Mesendoderm (in vitro differentiated cells): ENCODE data around the gene DSCAML1.
A peak's percentile ranks its signal among the peaks of the same experiment; 100 is the strongest.

Experiments used
- DNase-seq: peaks from one replicate; pipeline ENCODE4 v3.0.0; 2013
- H2AK5ac ChIP-seq: 2 replicates; pipeline ENCODE4 v1.6.1; 2013; ENCODE audit warnings: low read length, inconsistent platforms
- H2BK120ac ChIP-seq: 2 replicates; pipeline ENCODE4 v1.6.1; 2013; ENCODE audit warnings: low read depth, mild to moderate bottlenecking, low read length, moderate library complexity, mixed read lengths
- H2BK15ac ChIP-seq: replicated peaks from 2 replicates; pipeline ENCODE4 v1.6.1; 2013; ENCODE audit warnings: low read depth, mild to moderate bottlenecking, moderate library complexity
- H2BK5ac ChIP-seq: 2 replicates; pipeline ENCODE4 v1.6.1; 2013; ENCODE audit warnings: low read length, inconsistent platforms
- H3K18ac ChIP-seq: 2 replicates; pipeline ENCODE4 v1.6.1; 2013; ENCODE audit warnings: mild to moderate bottlenecking, low read length, mixed read lengths
- H3K23ac ChIP-seq: one replicate; pipeline ENCODE4 v1.6.1; 2013; ENCODE audit warnings: low read length
- H3K27ac ChIP-seq: 2 replicates; pipeline ENCODE4 v1.5.1; 2013; ENCODE audit warnings: low read depth, mild to moderate bottlenecking, inconsistent platforms, low read length, moderate library complexity
- H3K27me3 ChIP-seq: 2 replicates; pipeline ENCODE4 v1.6.1; 2013; ENCODE audit warnings: low read length, control low read depth, mild to moderate bottlenecking, inconsistent platforms; ENCODE audit not compliant: insufficient read depth, poor library complexity
- H3K36me3 ChIP-seq: 2 replicates; pipeline ENCODE4 v1.6.1; 2013; ENCODE audit warnings: low read length, inconsistent platforms; ENCODE audit not compliant: control insufficient read depth, insufficient read depth
- H3K4ac ChIP-seq: one replicate; pipeline ENCODE4 v1.6.1; 2013; ENCODE audit warnings: low read depth, mild to moderate bottlenecking, low read length, moderate library complexity
- H3K4me1 ChIP-seq: 2 replicates; pipeline ENCODE4 v1.6.1; 2013; ENCODE audit warnings: low read depth, low read length, inconsistent platforms; ENCODE audit not compliant: control insufficient read depth
- H3K4me2 ChIP-seq: 2 replicates; pipeline ENCODE4 v1.6.1; 2013; ENCODE audit warnings: low read length
- H3K4me3 ChIP-seq: 2 replicates; pipeline ENCODE4 v1.5.1; 2013; ENCODE audit warnings: mild to moderate bottlenecking, low read length
- H3K56ac ChIP-seq: one replicate; pipeline ENCODE4 v1.6.1; 2013; ENCODE audit warnings: low read length
- H3K79me1 ChIP-seq: 2 replicates; pipeline ENCODE4 v1.6.1; 2013; ENCODE audit warnings: low read length, inconsistent platforms
- H3K79me2 ChIP-seq: 2 replicates; pipeline ENCODE4 v1.6.1; 2013; ENCODE audit warnings: mild to moderate bottlenecking, low read length; ENCODE audit not compliant: control insufficient read depth, insufficient read depth
- H3K9ac ChIP-seq: 2 replicates; pipeline ENCODE4 v1.6.1; 2013; ENCODE audit warnings: low read length, inconsistent platforms
- H4K5ac ChIP-seq: one replicate; pipeline ENCODE4 v1.6.1; 2013; ENCODE audit warnings: low read length
- H4K8ac ChIP-seq: one replicate; pipeline ENCODE4 v1.6.1; 2013; ENCODE audit warnings: low read depth, mild to moderate bottlenecking, control low read depth, low read length, moderate library complexity
- WGBS: extraction: QIAGEN DNeasy Blood & Tissue Kit; methylation state at CpG from one replicate; pipeline ENCODE4 v1.1.7; 2013; ENCODE audit warnings: low lambda C conversion rate, missing lambda C conversion rate; ENCODE audit not compliant: insufficient coverage; ENCODE audit errors: extremely low coverage; 5-methylcytosine and 5-hydroxymethylcytosine counted together

Gene DSCAML1

DNA sequence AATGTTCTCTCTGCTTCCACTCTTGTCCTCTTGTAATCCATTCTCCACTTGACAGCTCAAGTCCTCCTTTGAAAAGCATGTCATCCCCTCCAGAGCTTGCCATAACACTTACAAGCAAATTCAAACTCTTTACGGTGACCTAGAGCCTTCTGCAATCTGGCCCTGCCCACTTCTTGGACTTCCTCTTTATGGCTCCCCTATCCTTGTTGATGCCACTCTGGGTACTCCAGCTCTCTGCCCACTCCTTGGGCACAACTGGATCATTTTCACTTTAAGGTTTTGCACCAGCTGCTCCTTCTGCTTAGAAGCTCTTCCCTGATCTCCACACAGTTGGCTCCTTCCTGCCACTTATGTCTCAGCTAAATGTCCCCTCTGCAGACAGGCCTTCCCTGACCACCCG lies 217.9 kb downstream of the DSCAML1 start:
- no peak overlapping the region for H3K18ac ChIP-seq
- no peak overlapping the region for H3K23ac ChIP-seq
- H3K27me3 ChIP-seq: no peaks in the 10 kb centered on the region
- H3K79me1 ChIP-seq: no peaks in the 10 kb centered on the region
- H3K36me3 ChIP-seq: no peaks in the 10 kb centered on the region
- H3K9ac ChIP-seq: no peak overlapping the region
- no peak for DNase-seq
- no peak overlapping the region for H3K4me3 ChIP-seq
- no peaks in the 10 kb centered on the region for H3K79me2 ChIP-seq
- no peak overlapping the region for H4K5ac ChIP-seq
- peaks cover 4% of the 10 kb centered on the region for H3K4me1 ChIP-seq
- no peak overlapping the region for H2BK120ac ChIP-seq
- no peak overlapping the region for H3K27ac ChIP-seq
- no peak overlapping the region for H3K56ac ChIP-seq
- H2AK5ac ChIP-seq: no peak overlapping the region
- H3K4me2 ChIP-seq: no peak overlapping the region
- H2BK15ac ChIP-seq: no peak overlapping the region
- H4K8ac ChIP-seq: no peak overlapping the region
- no peak overlapping the region for H3K4ac ChIP-seq
- WGBS: no CpG with 5 or more reads among the region's 2 CpGs
- no peak overlapping the region for H2BK5ac ChIP-seq

DNA sequence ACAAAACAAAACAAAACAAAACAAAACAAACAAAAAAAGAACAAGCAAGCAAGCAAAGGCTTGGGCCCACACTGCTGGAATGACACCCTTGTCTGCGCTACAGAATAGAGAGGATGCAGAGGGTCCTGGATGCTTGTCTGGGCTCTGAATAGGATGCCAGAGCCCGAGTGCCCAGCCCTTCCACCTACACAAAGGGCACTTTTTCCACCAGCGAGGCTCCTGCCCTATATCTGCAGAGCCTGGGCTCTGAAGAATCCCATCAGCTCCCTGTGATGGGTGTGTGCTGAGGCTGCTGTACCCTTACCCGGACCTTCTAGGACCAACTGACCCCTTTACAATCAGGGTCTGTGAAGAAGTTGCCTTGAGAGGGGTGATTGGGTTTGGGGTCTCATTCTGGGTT lies 221.2 kb downstream of the DSCAML1 start:
- Histone ChIP-seq H2BK15ac (no peak overlapping the region), H3K4me2 (no peak overlapping the region), H3K79me2 (no peaks in the 10 kb centered on the region), H4K5ac (no peak overlapping the region), H4K8ac (no peak overlapping the region), H3K27me3 (no peaks in the 10 kb centered on the region), H3K4ac (no peak overlapping the region), H3K56ac (no peak overlapping the region), H3K4me3 (no peak overlapping the region), H2BK5ac (no peak overlapping the region), H3K79me1 (no peaks in the 10 kb centered on the region), H2BK120ac (no peak overlapping the region), H3K23ac (no peak overlapping the region), H3K36me3 (no peaks in the 10 kb centered on the region), H2AK5ac (no peak overlapping the region), H3K27ac (no peak overlapping the region), H3K18ac (no peak overlapping the region), H3K9ac (no peak overlapping the region), H3K4me1 (no peaks in the 10 kb centered on the region)
- DNase-seq: no peak
- no CpG with 5 or more reads among the region's 4 CpGs for WGBS

DNA sequence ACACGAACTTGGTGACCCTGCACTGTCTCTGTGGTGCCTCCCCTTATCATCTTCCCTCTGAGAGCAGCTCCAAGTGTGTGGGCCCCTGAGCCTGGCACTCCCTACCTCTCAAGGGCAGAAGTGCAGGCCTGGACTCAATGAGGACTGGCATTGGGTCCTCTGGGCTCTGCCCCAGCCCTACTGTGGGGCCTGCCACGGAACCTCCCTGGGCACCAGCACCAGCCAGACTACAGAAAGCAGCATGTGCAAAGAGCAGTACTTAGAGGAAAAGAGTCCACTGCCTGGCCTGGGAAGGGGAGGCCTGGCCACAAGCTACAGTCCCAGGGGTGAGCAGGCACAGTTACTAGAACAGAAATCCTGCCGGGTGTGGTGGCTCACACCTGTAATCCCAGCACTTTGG lies 222.5 kb downstream of the DSCAML1 start:
- Histone ChIP-seq H3K27me3 (no peaks in the 10 kb centered on the region), H4K5ac (no peak overlapping the region), H2BK120ac (no peak overlapping the region), H2BK5ac (no peak overlapping the region), H3K27ac (no peak overlapping the region), H3K23ac (no peak overlapping the region), H2BK15ac (no peak overlapping the region), H3K4me3 (no peak overlapping the region), H3K4ac (no peak overlapping the region), H4K8ac (no peak overlapping the region), H3K9ac (no peak overlapping the region), H3K79me1 (no peaks in the 10 kb centered on the region), H3K4me1 (no peaks in the 10 kb centered on the region), H3K18ac (no peak overlapping the region), H2AK5ac (no peak overlapping the region), H3K56ac (no peak overlapping the region), H3K79me2 (no peaks in the 10 kb centered on the region), H3K4me2 (no peak overlapping the region), H3K36me3 (no peaks in the 10 kb centered on the region)
- no CpG with 5 or more reads among the region's 3 CpGs for WGBS
- no peak for DNase-seq

DNA sequence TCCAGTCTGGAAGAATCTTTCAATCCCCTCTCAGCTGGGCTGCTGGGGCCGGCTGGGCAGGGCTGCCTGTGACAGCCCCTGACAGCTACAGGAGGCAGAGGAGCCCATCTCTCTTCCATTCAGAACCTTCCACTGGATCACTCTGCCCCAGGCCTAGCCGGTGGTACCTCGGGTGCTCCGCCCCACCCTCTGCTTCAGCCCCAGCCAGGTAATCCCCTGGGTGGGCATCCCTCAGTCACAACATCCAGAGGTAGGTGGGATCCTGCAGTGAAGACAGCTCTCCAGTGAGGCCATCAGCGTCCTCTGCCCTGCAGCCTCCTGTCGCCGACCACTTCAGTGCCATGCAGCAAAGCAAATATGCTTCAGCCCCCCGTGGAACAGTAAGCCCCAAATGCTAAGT lies 223.7 kb downstream of the DSCAML1 start:
- no peaks in the 10 kb centered on the region for H3K79me1 ChIP-seq
- no peak overlapping the region for H3K56ac ChIP-seq
- no peak overlapping the region for H3K4ac ChIP-seq
- no peaks in the 10 kb centered on the region for H3K4me1 ChIP-seq
- no peak overlapping the region for H4K8ac ChIP-seq
- no peak overlapping the region for H3K4me2 ChIP-seq
- no peak overlapping the region for H4K5ac ChIP-seq
- no CpG with 5 or more reads among the region's 8 CpGs for WGBS
- H3K79me2 ChIP-seq: no peaks in the 10 kb centered on the region
- no peak overlapping the region for H2BK120ac ChIP-seq
- no peaks in the 10 kb centered on the region for H3K36me3 ChIP-seq
- no peak for DNase-seq
- H2AK5ac ChIP-seq: no peak overlapping the region
- no peak overlapping the region for H3K9ac ChIP-seq
- no peak overlapping the region for H3K18ac ChIP-seq
- no peak overlapping the region for H3K27ac ChIP-seq
- H2BK5ac ChIP-seq: no peak overlapping the region
- no peak overlapping the region for H3K4me3 ChIP-seq
- H3K27me3 ChIP-seq: no peaks in the 10 kb centered on the region
- H2BK15ac ChIP-seq: no peak overlapping the region
- no peak overlapping the region for H3K23ac ChIP-seq

DNA sequence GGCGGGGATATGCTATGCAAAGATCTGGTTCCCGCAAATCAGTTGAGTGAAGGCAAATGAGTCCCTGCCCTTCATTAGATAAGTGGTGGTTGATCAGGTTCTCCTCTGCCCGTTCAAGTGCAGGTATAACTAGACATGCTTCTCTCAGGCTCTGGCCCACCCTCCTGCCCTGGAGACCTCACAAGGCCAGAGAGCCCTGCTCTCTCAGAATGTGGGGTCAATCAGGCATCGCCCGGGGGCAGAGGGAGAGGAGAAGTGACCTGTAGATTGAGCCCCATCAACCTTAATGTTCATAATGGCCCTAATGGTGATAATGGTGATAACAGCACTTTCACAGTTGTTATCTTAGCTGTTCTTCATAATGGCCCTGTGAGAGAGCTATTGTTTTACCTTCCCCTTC lies 224.3 kb downstream of the DSCAML1 start:
- Histone ChIP-seq H3K23ac (no peak overlapping the region), H3K27ac (no peak overlapping the region), H3K4me2 (no peak overlapping the region), H3K56ac (no peak overlapping the region), H3K79me1 (no peaks in the 10 kb centered on the region), H2BK15ac (no peak overlapping the region), H3K18ac (no peak overlapping the region), H4K8ac (no peak overlapping the region), H3K4me3 (no peak overlapping the region), H3K36me3 (no peaks in the 10 kb centered on the region), H4K5ac (no peak overlapping the region), H3K4ac (no peak overlapping the region), H2BK5ac (no peak overlapping the region), H3K4me1 (no peaks in the 10 kb centered on the region), H2BK120ac (no peak overlapping the region), H2AK5ac (no peak overlapping the region), H3K79me2 (no peaks in the 10 kb centered on the region), H3K27me3 (no peaks in the 10 kb centered on the region), H3K9ac (no peak overlapping the region)
- DNase-seq: peak; percentile 50
- no CpG with 5 or more reads among the region's 5 CpGs for WGBS

DNA sequence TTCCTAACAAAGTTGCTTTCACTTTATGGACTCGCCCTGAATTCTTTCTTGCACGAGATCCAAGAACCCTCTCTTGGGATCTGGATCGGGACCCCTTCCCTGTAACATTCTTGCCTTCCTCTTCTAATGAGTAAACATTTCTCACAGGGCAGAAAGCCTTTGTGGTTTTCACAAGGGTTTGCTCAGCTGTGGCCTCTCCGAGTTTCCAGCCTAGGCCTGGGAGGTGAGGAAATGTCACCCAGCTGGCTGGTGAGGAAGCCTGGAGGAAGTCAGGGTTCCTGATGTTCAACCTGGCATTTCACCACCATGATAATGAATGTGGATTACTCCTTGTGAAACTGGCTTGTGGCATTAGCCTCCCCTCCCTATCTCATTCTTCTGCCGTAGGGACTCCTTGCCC lies 224.9 kb downstream of the DSCAML1 start:
- Histone ChIP-seq H3K27me3 (no peaks in the 10 kb centered on the region), H3K36me3 (no peaks in the 10 kb centered on the region), H2AK5ac (no peak overlapping the region), H3K79me2 (no peaks in the 10 kb centered on the region), H3K27ac (no peak overlapping the region), H3K56ac (no peak overlapping the region), H3K4me1 (no peaks in the 10 kb centered on the region), H2BK15ac (no peak overlapping the region), H3K79me1 (no peaks in the 10 kb centered on the region), H4K8ac (no peak overlapping the region), H4K5ac (no peak overlapping the region), H3K18ac (no peak overlapping the region), H3K9ac (no peak overlapping the region), H3K4me2 (no peak overlapping the region), H3K23ac (no peak overlapping the region), H2BK120ac (no peak overlapping the region), H3K4me3 (no peak overlapping the region), H2BK5ac (no peak overlapping the region), H3K4ac (no peak overlapping the region)
- no CpG with 5 or more reads among the region's 5 CpGs for WGBS
- no peak for DNase-seq
